SK-N-SH treated with all-trans-retinoic acid at 6 μM for 48 hours (cell line): ENCODE data around the gene ARID3A.

Experiments
- ATAC-seq: fragments of 200-7000 bp; cut with Tn5 transposase; 3 replicates; pipeline ENCODE4 v1.9.1; 2020; ENCODE audit warnings: mild to moderate bottlenecking, moderate library complexity
- ARNTL ChIP-seq: fragments of 450-650 bp; formaldehyde crosslinking; IDR thresholded peaks from 2 replicates; pipeline ENCODE4 v1.5.0; 2020; ENCODE audit warnings: low read depth, mild to moderate bottlenecking, moderate library complexity, borderline replicate concordance
- BACH2 ChIP-seq: fragments of 250-450 bp; sonication (Bioruptor Pico); IDR thresholded peaks from 2 replicates; pipeline ENCODE4 v1.9.0; 2021; ENCODE audit warnings: mild to moderate bottlenecking, borderline replicate concordance
- CSDC2 ChIP-seq: fragments of 250-450 bp; sonication (Bioruptor Pico); IDR thresholded peaks from 2 replicates; pipeline ENCODE4 v1.5.0; 2020; ENCODE audit warnings: mild to moderate bottlenecking, moderate library complexity
- CSRNP3 ChIP-seq: fragments of 250-450 bp; sonication (Bioruptor Pico); IDR thresholded peaks from 2 replicates; pipeline ENCODE4 v1.5.1; 2021; ENCODE audit warnings: mild to moderate bottlenecking, moderate library complexity
- GLIS3 ChIP-seq: fragments of 250-450 bp; sonication (Bioruptor Pico); IDR thresholded peaks from 2 replicates; pipeline ENCODE4 v1.5.0; 2020; ENCODE audit warnings: mild to moderate bottlenecking, moderate library complexity
- ISL1 ChIP-seq: fragments of 250-450 bp; sonication (Bioruptor Pico); IDR thresholded peaks from 2 replicates; pipeline ENCODE4 v2.1.2; 2022; ENCODE audit warnings: mild to moderate bottlenecking, moderate library complexity
- OSR1 ChIP-seq: fragments of 250-450 bp; sonication (Bioruptor Pico); IDR thresholded peaks from 2 replicates; pipeline ENCODE4 v1.8.0; 2022; ENCODE audit warnings: moderate library complexity, mild to moderate bottlenecking, inconsistent platforms
- POU6F1 ChIP-seq: fragments of 250-450 bp; sonication (Bioruptor Pico); IDR thresholded peaks from 2 replicates; pipeline ENCODE4 v1.8.0; 2021; ENCODE audit warnings: low read depth, mild to moderate bottlenecking, moderate library complexity, borderline replicate concordance
- PPARA ChIP-seq: fragments of 250-450 bp; sonication (Bioruptor Pico); IDR thresholded peaks from 2 replicates; pipeline ENCODE4 v1.5.0; 2020; ENCODE audit warnings: mild to moderate bottlenecking, borderline replicate concordance
- RARB ChIP-seq: fragments of 250-450 bp; sonication (Bioruptor Pico); IDR thresholded peaks from 2 replicates; pipeline ENCODE4 v1.8.0; 2021; ENCODE audit warnings: mild to moderate bottlenecking, moderate library complexity
- SNAI2 ChIP-seq: fragments of 250-450 bp; sonication (Bioruptor Pico); IDR thresholded peaks from 2 replicates; pipeline ENCODE4 v1.5.0; 2020; ENCODE audit warnings: mild to moderate bottlenecking, moderate library complexity
- TCF4 ChIP-seq: fragments of 250-450 bp; sonication (Bioruptor Pico); IDR thresholded peaks from 2 replicates; pipeline ENCODE4 v1.8.0; 2021; ENCODE audit warnings: mild to moderate bottlenecking, moderate library complexity, borderline replicate concordance
- ZC3H10 ChIP-seq: fragments of 250-450 bp; sonication (Bioruptor Pico); IDR thresholded peaks from 2 replicates; pipeline ENCODE4 v1.5.1; 2021; ENCODE audit warnings: mild to moderate bottlenecking, moderate library complexity
- ZFP30 ChIP-seq: fragments of 450-650 bp; formaldehyde crosslinking; IDR thresholded peaks from 2 replicates; pipeline ENCODE4 v1.5.0; 2022; ENCODE audit warnings: mild to moderate bottlenecking, moderate library complexity
- ZNF565 ChIP-seq: fragments of 450-650 bp; formaldehyde crosslinking; conservative IDR thresholded peaks from 2 replicates; pipeline ENCODE4 v1.5.0; 2020; ENCODE audit warnings: low read depth, mild to moderate bottlenecking, moderate library complexity
- ZNF70 ChIP-seq: fragments of 450-650 bp; formaldehyde crosslinking; IDR thresholded peaks from 2 replicates; pipeline ENCODE4 v1.5.0; 2020; ENCODE audit warnings: mild to moderate bottlenecking, moderate library complexity
- ZNF8 ChIP-seq: fragments of 450-650 bp; formaldehyde crosslinking; IDR thresholded peaks from 2 replicates; pipeline ENCODE4 v1.5.0; 2020; ENCODE audit warnings: mild to moderate bottlenecking, moderate library complexity
- TF ChIP-seq, protein P1 (sequence below): fragments of 250-450 bp; sonication (Bioruptor Pico); IDR thresholded peaks from 2 replicates; pipeline ENCODE4 v1.8.0; 2020; ENCODE audit warnings: mild to moderate bottlenecking, moderate library complexity, borderline replicate concordance
- TF ChIP-seq, protein P2 (sequence below): fragments of 250-450 bp; sonication (Bioruptor Pico); IDR thresholded peaks from 2 replicates; pipeline ENCODE4 v1.5.0; 2020; ENCODE audit warnings: mild to moderate bottlenecking, moderate library complexity

Gene ARID3A

GRCh38 chr19:924553-925086 lies 1.2 kb upstream of the ARID3A start:
- no peak for ATAC-seq
- TF ChIP-seq OSR1 (CRISPR knock-in tag) (no peak), CSDC2 (CRISPR knock-in tag) (no peak), PPARA (CRISPR knock-in tag) (no peak), ZFP30 (no peak)

DNA sequence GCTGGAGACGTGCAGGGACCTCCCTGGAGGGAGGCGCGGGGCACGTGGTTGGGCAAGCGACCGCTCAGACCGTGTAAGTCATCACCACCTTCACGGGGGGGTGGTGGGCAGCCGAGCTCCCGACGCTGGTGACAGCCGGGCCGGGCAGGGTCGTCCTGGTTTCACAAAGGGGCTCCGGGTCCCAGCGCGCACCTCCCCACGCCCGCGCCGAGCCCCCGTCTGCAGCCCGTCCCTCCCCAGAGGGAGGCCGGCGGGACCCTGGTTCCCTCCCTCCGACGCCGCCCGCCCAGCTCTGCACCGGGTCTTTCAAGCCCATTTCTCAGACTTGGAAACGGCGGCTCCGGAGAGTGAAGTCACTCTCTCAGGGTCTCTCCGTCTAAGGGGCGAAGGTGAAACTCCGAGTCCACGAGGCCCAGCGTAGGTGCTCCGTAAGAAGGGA lies 729 bp upstream of the ARID3A start:
- TF ChIP-seq ZNF8 (CRISPR knock-in tag) (no peak), OSR1 (CRISPR knock-in tag) (no peak), ZNF70 (CRISPR knock-in tag) (no peak), GLIS3 (CRISPR knock-in tag) (no peak), CSRNP3 (CRISPR knock-in tag) (no peak), CSDC2 (CRISPR knock-in tag) (no peak), ISL1 (no peak), SNAI2 (no peak), POU6F1 (CRISPR knock-in tag) (no peak), ZFP30 (no peak), ZC3H10 (CRISPR knock-in tag) (no peak), ZNF565 (CRISPR knock-in tag) (no peak), RARB (CRISPR knock-in tag) (no peak), ARNTL (CRISPR knock-in tag) (no peak), BACH2 (CRISPR knock-in tag) (no peak), TCF4 (no peak)
- TF ChIP-seq, protein P1, sequence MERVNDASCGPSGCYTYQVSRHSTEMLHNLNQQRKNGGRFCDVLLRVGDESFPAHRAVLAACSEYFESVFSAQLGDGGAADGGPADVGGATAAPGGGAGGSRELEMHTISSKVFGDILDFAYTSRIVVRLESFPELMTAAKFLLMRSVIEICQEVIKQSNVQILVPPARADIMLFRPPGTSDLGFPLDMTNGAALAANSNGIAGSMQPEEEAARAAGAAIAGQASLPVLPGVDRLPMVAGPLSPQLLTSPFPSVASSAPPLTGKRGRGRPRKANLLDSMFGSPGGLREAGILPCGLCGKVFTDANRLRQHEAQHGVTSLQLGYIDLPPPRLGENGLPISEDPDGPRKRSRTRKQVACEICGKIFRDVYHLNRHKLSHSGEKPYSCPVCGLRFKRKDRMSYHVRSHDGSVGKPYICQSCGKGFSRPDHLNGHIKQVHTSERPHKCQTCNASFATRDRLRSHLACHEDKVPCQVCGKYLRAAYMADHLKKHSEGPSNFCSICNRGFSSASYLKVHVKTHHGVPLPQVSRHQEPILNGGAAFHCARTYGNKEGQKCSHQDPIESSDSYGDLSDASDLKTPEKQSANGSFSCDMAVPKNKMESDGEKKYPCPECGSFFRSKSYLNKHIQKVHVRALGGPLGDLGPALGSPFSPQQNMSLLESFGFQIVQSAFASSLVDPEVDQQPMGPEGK (CRISPR knock-in tag): no peak
- ATAC-seq: peak; percentile 67

GRCh38 chr19:926323-926588 lies 421 bp downstream of the ARID3A start:
- TF ChIP-seq POU6F1 (CRISPR knock-in tag): no peak
- TF ChIP-seq BACH2 (CRISPR knock-in tag): no peak
- TF ChIP-seq RARB (CRISPR knock-in tag): no peak
- no peak for TF ChIP-seq ARNTL (CRISPR knock-in tag)
- TF ChIP-seq SNAI2: no peak
- TF ChIP-seq, protein P2, sequence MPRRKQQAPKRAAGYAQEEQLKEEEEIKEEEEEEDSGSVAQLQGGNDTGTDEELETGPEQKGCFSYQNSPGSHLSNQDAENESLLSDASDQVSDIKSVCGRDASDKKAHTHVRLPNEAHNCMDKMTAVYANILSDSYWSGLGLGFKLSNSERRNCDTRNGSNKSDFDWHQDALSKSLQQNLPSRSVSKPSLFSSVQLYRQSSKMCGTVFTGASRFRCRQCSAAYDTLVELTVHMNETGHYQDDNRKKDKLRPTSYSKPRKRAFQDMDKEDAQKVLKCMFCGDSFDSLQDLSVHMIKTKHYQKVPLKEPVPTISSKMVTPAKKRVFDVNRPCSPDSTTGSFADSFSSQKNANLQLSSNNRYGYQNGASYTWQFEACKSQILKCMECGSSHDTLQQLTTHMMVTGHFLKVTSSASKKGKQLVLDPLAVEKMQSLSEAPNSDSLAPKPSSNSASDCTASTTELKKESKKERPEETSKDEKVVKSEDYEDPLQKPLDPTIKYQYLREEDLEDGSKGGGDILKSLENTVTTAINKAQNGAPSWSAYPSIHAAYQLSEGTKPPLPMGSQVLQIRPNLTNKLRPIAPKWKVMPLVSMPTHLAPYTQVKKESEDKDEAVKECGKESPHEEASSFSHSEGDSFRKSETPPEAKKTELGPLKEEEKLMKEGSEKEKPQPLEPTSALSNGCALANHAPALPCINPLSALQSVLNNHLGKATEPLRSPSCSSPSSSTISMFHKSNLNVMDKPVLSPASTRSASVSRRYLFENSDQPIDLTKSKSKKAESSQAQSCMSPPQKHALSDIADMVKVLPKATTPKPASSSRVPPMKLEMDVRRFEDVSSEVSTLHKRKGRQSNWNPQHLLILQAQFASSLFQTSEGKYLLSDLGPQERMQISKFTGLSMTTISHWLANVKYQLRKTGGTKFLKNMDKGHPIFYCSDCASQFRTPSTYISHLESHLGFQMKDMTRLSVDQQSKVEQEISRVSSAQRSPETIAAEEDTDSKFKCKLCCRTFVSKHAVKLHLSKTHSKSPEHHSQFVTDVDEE: no peak
- TF ChIP-seq ZFP30: no peak
- no peak for TF ChIP-seq CSRNP3 (CRISPR knock-in tag)
- no peak for TF ChIP-seq ISL1
- TF ChIP-seq GLIS3 (CRISPR knock-in tag): no peak
- no peak for TF ChIP-seq ZNF70 (CRISPR knock-in tag)
- ATAC-seq: no peak
